HG03039 (cell line): ENCODE measurements around the gene ADAP2.
"Not testable (repeated sequence)": the region's sequence is repeated elsewhere in the genome, so short reads cannot be mapped to it uniquely, and the experiment has no call there.

Experiments used
- ATAC-seq: cut with Tn5 transposase; IDR thresholded peaks from one replicate; pipeline ENCODE4 v1.9.1; 2021; ENCODE audit warnings: mild to moderate bottlenecking, moderate library complexity; ENCODE audit not compliant: unreplicated experiment

The ADAP2 gene, protein sequence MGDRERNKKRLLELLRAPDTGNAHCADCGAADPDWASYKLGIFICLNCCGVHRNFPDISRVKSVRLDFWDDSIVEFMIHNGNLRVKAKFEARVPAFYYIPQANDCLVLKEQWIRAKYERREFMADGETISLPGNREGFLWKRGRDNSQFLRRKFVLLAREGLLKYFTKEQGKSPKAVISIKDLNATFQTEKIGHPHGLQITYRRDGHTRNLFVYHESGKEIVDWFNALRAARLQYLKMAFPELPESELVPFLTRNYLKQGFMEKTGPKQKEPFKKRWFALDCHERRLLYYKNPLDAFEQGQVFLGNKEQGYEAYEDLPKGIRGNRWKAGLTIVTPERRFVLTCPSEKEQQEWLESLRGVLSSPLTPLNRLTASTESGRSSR

DNA sequence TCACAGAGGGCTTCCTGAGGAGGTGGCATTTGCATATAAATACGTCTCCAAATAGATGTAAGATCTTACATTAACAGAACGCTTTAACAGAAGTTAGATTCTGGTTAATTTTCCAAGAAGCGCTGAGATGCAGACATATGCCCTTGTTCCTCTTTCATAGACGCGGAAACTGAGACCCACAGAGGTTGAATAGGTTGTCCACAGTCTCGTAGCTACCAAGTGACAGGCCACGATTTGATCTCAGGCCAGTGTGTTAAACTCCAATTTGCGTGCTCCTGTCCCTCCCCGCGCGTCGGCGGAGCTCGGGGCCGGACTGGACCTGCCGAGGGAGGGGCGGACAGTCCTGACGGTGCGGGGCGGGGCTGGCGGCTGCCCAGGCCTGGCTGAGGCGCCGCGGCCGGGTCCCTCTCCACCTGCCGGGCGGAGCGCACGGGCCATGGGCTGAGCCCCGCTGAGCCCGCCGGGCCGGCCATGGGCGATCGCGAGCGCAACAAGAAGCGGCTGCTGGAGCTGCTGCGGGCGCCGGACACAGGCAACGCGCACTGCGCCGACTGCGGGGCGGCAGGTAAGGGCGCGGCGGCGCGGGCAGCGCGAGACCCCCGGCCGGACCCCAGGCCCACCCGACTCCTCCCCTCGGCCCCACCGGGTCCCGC, at the start of gene ADAP2:
TSS of gene ADAP2 (plus strand) at position 402 of the 653 bp plus-strand sequence. CDS start at position 472, 70 bp downstream.
- no peak for ATAC-seq

DNA sequence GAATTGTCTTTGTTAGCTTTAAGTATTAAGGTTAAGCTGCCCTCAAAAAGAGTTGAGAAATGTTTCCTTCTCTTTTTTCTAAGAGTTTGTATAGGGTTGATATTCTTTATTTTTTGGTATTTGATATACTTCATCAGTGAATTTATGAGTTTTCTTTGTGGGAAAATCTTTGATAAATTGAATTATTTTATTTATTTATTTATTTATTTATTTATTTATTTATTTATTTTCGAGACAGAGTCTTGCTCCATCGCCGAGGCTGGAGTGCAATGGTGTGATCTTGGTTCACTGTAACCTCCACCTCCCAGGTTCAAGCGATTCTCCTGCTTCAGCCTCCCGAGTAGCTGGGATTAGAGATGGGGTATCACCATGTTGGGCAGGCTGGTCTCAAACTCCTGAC, 35.6 kb upstream of the ADAP2 start:
- ATAC-seq, result no peak

DNA sequence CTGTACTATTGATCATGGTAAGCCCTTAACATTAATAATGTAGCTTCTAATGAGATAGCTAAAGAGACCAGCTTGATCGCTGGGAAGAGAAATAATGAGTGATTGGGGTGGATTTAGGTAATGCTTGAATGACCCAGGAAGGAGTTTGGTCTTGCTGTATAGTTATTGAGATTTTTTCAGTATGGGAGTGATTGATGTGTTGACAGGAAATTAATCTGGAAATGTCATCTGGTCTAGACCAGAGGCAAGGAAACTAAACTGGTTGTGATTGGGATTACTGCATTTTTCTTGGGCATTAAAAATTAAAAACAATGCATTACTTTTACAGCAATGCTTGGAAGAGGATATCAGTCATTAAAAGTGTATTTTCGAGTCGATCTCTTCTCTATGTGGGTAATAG, 27.5 kb upstream of the ADAP2 start:
- no peak for ATAC-seq

DNA sequence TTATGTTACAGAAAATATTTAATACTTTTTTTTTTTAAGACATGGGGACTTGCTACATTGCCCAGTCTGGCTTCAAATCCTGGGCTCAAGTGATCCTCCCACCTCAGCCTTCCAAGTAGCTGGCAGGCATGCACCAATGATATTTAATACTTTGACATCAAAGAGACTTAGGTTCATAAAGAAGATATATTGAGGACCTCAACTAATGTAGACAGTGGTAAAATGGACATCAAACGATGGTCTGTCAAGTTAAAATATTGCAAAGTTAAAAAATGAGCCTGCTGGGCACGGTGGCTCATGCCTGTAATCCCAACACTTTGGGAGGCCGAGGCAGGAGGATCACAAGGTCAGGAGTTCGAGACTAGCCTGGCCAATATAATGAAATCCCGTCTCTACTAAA, 24.4 kb upstream of the ADAP2 start:
- ATAC-seq, result no peak

DNA sequence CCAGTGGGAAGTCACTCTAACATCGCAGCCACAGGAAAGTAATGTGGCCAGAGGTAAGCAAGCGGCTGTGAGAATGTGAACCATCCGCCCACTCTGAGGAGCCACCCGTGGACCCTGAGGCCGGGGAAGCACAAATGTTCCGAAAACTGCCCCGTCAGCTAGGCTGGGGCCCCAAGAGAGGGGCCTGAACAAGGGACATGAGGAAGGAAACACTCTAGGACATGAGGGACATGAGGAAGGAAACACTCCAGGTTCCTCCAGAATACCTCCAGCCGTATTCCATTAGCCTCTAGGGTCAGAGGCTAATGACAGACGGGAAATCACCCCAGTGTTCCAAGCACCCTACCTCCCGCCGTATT, 16.0 kb upstream of the ADAP2 start:
- no peak for ATAC-seq

DNA sequence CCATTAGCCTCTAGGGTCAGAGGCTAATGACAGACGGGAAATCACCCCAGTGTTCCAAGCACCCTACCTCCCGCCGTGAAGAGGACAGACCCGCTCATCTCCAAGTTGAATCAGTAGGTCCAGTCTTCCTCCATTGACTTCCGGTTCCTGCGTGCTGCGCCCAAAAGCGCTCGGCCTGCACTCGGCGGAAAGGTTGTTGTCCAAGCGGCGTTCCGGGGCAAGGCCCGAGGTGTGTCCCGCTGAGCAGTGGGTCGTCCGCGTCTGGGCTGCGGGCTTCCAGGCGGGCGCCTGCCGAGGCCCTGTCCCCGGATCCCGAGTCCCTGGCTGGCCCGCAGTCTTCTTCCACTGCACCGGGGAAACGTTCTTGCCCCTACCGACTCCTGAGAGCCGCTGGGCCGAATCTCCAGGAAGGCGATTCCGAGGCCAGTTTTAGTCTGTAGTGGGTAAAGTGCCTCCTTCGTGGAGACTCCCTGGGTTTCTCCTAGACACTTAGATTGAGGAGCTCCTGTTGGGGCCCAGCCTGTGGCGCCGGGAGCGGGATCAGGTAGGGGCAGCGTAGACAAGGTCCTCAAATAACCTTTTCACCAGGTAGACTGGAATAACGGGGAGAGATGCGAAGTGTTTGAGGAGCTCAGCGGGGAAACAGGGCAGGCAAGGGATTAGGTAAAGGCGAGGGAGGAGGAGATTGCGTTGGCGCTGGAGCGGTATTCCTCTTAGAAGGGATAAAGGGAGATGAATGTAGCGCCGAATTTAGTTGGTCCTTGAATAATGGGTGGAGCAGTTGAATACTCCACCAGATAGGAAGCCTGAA, 15.4 kb upstream of the ADAP2 start, which contains the start of gene TEFM:
TSS of gene TEFM (minus strand) at position 138 of the 811 bp plus-strand sequence. CDS start at position 98, 40 bp downstream.
- peak; percentile 83 for ATAC-seq

DNA sequence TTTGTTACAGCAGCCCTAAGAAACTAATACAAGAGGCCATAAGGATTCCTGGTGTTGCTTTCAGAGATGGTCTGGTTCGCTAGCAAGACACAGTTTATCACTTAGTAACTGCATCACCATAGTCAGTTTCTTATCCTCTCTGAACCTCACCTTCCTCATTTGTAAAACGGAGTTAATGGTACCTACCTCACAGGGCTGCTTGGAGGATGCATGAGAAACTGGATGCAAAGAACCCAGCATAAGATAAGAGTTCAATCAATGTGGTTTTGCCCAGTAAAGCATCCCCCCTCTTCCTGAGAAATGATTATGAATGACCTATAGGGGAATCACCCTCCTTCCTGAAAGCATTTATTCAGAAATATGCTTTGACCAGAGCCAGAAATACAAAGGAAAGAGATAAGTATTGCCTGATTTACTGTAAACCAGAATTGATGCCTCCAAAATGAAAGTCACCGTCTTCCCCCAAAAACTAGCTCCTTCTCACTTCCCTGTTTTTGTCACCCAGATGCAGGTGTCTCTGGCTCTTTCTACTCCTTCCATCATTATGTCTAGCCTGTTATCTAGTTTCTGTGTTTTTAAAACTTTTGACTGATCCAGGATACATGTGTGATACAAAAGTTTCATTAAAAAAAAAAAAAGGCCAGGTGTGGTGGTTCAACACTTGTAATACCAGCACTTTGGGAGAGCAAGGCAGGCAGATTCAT, 12.9 kb upstream of the ADAP2 start:
- no peak for ATAC-seq

DNA sequence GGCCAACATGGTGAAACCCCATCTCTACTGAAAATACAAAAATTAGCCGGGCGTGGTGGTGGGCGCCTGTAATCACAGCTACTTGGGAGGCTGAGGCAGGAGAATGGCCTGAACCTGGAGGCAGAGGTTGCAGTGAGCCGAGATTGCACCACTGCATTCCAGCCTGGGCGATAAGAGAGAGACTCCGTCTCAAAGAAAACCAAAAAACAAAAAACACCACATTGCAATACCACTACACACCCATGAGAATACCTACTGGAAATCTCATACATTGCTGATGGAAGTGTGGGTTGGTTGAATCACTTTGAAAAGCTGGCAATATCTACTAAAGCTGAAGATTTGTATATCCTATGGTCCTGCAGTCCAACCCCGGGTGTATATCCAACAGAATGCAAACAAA, 11.6 kb upstream of the ADAP2 start:
- not testable (repeated sequence) for ATAC-seq

DNA sequence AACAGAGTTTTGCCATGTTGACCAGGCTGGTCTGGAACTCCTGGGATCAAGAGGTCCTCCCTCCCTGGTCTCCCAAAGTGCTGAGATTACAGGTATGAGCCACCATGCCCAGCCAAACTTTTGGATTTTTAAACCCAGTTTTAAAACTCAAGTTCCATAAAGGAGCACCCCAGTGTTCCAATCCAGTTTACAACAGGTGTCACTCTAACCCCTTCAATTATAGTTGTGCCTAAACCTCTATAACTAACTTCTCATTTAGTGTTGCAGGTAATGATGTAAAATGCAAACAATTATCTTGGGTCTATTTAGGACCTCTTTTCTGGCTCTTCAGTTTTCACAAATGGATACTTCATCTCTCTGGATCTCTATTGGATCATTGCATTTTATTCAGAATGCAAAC, 7.8 kb upstream of the ADAP2 start:
- no peak for ATAC-seq

DNA sequence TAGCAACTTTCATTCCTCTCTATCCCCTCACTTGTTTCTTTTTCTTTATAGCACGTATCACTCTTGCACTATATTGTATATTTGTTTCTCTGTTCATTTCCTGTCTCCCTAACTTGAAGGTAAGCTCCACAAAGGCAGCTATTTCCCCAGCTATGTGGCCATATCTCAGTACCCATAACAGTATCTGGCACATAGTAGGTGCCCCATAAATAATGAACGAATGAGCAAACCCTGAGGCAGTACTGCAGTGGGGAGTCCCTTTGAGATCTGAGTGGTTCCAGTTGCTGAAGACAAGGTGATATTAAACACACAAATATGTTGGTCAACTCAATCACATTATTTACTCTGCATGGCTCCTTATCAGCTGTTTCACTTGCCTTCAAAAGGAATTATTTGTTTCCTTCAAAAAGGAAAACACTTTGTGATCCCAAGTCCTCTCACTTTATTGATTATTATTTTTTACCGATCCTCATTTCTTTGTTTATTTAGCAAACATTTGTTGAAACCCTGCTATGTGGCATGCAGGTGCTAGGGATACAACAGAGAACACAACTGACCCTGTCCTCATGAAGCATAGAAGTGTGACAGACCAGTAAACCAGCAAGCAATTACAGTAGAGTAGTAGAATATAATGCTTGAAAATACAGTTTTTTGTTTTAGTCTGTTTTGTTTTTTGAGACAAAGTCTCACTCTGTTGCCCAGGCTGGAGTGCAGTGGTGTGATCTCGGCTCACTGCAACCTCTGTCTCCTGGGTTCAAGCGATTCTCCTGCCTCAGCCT, 5.7 kb upstream of the ADAP2 start:
- ATAC-seq, result no peak

DNA sequence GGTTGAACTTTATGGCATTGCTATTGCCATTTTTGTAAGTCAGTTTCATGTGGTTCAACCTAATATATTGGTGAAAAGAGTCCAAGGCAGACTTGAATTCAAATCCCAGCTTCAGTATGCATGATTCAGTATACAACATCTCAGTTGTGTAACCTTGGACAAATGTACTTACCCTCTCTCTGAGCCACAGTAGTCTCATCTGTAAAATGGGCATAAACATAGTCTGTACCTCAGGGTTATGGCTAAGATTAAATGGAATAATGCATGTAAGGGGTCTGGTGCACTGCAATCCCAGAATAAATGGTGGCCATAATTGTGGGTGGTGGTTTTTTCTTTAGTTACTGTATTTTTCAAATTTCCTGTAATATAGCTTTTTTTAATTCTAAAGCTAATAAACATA, 4.7 kb upstream of the ADAP2 start:
- no peak for ATAC-seq

DNA sequence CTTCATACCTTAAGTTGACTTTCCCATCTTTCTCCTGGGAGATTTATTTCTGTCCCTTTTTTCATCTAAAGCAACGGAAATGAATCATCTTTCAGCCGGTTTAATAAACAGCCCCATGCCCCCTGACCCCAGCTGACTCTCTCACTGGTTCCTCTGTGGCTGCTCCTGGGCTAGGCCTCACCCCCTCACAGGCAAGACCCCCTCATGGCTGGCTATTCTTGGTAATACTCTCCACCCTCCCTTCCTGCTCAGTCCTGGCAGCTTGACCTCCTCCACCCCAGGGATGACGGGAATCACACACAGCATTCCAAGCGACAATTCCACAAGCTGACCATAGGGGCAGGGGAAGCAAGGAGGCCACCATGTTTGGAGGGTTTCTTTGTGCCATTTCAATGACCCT, 1.5 kb upstream of the ADAP2 start:
- ATAC-seq, result no peak

DNA sequence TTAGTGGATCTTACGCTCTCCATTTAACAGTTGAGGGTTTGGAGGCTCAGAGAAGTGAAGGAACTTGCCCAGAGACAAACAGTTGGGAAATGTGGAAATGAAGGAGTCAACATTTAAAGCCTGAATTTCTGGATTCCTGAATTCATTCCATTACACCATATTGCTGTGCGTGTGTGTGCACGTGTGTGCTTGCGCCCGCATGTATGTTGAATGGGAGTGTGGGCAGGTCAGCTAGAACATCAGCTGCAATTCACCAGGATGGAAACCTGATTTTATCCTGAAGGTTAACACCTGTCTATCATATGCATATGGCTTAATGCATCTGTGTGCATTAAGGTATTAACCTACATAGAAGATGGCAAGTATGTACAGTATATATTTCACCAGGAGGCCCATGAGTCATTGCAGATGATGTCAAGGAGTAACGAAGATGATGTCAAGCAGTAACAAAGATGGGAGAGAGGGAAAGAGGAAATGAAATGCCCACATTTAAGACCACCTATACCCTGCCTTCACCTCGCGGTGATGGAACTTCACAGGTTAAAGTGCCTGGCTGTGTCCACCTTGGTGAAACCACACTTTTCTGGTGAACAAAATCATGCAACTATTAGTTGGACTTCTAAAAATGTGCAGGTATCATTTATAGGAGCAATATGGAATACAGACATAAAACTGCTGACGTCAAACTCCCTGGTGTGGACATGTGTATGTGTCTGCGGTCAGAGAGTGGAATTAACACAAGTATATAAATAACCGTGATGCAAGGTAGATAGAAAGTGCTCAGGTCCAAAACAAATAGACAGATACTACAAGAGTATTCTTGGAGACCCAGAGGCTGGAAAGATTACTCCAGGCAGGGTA, 832 bp upstream of the ADAP2 start:
- ATAC-seq, result no peak

DNA sequence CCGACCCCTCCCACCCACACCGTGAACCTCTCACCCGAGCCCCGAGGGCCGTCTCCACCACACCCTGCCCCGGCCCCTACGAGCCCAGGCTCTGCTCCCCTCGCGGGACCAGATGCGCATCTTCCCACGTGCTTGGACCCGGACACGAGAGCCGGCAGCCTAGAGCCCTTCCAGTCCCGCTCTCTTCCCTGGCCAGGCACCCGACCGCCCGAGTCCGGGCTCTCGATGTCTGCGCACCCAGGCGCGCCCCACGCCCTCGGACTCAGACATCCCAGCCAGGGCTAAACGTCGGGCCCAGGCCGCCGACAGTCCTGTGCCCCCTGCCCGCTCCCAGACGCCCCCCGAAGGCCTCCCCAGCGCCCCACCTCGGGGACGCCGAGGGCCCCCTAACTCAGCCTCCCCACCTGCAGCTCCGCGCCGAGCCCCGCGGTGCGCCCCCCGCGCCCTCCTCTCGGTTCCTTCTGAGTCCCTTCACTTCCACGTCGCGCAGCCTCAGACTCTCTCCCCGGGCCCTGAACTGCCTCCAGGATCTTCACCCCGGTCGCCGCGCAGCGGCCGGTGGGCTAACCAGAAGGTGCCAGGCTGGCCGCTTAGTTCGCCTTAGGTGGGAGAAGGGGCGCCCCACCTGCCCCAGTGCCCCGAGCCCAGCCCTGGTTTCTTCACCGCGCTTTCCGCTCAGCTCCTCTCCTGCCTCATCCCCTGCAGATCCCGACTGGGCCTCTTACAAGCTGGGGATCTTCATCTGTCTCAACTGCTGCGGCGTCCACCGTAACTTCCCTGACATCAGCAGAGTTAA, 688 bp downstream of the ADAP2 start:
- ATAC-seq, result no peak

DNA sequence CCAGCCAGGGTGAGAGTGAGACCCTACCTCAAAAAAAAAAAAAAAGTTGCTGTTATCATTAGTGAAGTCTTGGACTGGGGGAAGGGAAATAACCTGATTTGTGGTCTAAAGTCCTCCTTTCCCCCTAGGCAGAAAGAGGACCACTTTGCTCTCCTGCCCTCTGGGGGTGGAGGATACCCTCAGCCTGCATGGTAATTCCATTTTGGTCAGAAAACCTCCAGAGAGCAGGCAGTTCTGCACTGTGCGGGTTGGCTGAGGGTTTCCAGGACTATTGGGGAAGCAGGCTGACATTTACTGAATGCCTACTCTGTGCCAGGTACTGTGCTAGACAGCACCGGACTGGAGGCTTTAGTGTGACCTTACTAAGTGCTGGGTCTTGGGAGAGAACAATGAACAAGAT, 2.6 kb downstream of the ADAP2 start:
- ATAC-seq, result no peak

DNA sequence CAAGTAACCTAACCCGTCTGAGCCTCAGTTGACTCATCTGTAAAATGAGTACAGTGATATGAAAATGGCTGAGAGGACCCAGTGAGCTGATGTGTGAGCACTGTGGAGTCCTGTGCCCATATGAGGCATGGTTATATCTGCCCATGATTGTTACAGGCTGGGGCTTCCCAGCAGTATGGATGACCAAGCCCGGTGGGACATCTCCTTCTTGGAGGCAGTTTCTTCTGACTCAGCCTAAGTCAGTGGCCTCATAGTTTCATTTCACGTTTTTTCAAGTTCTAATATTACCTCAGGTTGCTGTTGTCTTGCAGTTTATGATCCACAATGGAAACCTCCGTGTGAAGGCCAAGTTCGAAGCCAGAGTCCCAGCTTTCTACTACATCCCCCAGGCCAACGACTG, 4.8 kb downstream of the ADAP2 start:
- no peak for ATAC-seq

DNA sequence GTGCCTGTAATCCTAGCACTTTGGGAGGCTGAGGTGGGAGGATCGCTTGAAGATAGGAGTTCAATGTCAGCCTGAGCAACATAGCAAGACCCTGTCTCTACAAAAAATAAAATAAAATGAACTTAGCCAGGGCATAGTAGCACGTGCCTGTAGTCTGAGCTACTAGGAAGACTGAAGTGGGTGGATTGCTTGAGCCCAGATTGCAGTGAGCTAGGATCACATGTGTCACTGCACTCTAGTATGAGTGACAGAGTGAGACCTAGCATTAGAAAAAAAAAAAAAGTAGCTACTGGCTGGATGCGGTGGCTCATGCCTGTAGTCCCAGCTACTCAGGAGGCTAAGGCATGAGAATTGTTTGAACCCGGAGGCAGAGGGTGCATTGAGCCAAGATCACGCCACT, 6.0 kb downstream of the ADAP2 start:
- no peak for ATAC-seq

DNA sequence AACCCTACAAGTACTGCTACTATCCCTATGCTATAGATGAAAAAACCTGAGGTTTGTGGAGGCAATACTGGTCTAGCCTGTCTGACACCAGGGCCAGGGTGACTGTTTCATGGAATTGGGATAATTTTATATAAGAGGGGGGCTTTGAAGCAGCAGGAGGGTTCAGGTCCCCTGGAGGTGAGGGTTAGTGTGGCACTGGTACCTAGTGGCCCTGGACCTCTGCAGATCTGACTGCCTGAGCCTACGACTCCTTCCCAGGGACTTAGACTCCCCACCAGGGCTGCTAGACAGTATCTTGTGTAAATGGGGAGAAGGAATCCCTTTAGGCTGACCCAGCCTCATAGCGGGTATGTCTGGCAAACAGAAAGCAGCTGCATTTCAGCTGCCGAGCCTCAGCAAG, 6.8 kb downstream of the ADAP2 start:
- ATAC-seq, result no peak
